Brain microvascular endothelial cell (primary cell): ENCODE results near the gene MT1G.
"Not testable (repeated sequence)": the region's sequence is repeated elsewhere in the genome, so short reads cannot be mapped to it uniquely, and the experiment has no call there.

Source experiments
- DNase-seq: peaks from one replicate; pipeline ENCODE4 v3.0.0-alpha.2; 2020
- H3K27ac ChIP-seq: fragments of 250-450 bp; sonication (Bioruptor Pico); 2 replicates; pipeline ENCODE4 v1.5.1; 2020; ENCODE audit warnings: mild to moderate bottlenecking, moderate library complexity
- H3K27me3 ChIP-seq: fragments of 250-450 bp; sonication (Bioruptor Pico); replicated peaks from 2 replicates; pipeline ENCODE4 v1.5.1; 2020; ENCODE audit warnings: mild to moderate bottlenecking
- H3K36me3 ChIP-seq: fragments of 250-450 bp; sonication (Bioruptor Pico); replicated peaks from 2 replicates; pipeline ENCODE4 v1.5.1; 2020; ENCODE audit warnings: mild to moderate bottlenecking
- H3K4me3 ChIP-seq: 2 replicates; pipeline ENCODE4 v1.5.1; 2011; ENCODE audit warnings: low read depth, mild to moderate bottlenecking, control low read depth, low read length, moderate library complexity
- in situ Hi-C: cut with HindIII; loops from 2 replicates; pipeline ENCODE4 v1.10.0; 2017; ENCODE audit warnings: low sequenced_read_pairs, low pct_ligation_motif_present
- TF ChIP-seq, protein P1 (sequence below): IDR thresholded peaks from 2 replicates; pipeline ENCODE4 v1.5.1; 2011; ENCODE audit warnings: low read depth, mild to moderate bottlenecking, moderate library complexity, low read length, control low read depth, inconsistent platforms; ENCODE audit errors: missing control alignments

MT1G gene

DNA sequence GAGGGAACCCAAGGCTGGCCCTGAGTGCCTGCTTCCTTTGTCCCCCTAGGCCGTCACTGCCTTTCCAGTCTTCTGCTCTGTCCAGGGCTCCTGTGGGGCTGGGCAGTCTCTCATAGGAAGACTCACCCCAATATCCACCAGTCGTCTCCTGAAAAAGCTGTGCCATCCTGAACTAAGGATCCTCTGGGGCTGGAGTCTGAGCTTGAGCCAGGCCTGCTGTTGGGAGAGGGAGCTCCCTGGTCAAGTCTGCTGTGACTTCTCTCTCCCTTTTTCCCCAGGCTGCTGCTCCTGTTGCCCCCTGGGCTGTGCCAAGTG, 2.7 kb upstream of the MT1G start:
- Histone ChIP-seq H3K4me3 (no peak overlapping the region), H3K27ac (no peak overlapping the region), H3K27me3 (peaks cover 43% of the 10 kb centered on the region), H3K36me3 (no peaks in the 10 kb centered on the region)
- no peak for DNase-seq
- TF ChIP-seq, protein P1, sequence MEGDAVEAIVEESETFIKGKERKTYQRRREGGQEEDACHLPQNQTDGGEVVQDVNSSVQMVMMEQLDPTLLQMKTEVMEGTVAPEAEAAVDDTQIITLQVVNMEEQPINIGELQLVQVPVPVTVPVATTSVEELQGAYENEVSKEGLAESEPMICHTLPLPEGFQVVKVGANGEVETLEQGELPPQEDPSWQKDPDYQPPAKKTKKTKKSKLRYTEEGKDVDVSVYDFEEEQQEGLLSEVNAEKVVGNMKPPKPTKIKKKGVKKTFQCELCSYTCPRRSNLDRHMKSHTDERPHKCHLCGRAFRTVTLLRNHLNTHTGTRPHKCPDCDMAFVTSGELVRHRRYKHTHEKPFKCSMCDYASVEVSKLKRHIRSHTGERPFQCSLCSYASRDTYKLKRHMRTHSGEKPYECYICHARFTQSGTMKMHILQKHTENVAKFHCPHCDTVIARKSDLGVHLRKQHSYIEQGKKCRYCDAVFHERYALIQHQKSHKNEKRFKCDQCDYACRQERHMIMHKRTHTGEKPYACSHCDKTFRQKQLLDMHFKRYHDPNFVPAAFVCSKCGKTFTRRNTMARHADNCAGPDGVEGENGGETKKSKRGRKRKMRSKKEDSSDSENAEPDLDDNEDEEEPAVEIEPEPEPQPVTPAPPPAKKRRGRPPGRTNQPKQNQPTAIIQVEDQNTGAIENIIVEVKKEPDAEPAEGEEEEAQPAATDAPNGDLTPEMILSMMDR, result no peak
- in situ Hi-C loops, result no loop called here

DNA sequence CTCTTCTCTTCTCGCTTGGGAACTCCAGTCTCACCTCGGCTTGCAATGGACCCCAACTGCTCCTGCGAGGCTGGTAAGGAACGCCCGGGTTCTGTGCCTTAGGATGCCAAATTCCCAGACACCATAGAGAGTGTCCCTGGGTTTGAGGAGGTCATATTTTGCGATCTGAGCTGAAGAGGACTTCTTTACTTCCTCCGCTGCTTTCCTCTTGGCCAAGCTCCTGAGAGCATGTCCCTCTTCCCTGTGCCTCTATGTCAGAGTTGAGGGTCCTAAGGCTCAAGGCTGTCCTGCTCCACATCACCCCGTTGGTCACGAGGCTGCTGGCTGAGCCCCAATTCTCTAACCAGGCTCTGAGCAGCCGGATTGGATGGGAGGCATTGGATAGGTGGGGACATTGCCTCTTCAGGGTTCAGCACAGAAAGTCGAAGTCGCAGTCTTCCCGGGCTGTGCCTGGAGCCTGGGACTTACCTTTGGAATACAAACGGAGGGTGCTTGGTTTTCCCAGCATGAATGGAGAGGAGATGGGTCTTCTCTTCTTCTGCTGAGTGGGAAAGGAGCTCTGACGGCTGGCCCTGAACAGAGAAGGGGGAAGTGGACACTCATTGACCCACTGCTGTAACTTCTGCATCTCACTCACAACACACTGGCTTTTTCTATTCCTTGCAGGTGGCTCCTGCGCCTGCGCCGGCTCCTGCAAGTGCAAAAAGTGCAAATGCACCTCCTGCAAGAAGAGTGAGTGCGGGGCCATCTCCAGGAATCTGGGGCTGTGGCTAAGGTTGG, 2.2 kb upstream of the MT1G start:
- in situ Hi-C loops, result no loop called here
- TF ChIP-seq, protein P1, result no peak
- Histone ChIP-seq H3K27ac (no peak overlapping the region), H3K36me3 (no peaks in the 10 kb centered on the region), H3K4me3 (no peak overlapping the region), H3K27me3 (peaks cover 47% of the 10 kb centered on the region)
- DNase-seq, result no peak

DNA sequence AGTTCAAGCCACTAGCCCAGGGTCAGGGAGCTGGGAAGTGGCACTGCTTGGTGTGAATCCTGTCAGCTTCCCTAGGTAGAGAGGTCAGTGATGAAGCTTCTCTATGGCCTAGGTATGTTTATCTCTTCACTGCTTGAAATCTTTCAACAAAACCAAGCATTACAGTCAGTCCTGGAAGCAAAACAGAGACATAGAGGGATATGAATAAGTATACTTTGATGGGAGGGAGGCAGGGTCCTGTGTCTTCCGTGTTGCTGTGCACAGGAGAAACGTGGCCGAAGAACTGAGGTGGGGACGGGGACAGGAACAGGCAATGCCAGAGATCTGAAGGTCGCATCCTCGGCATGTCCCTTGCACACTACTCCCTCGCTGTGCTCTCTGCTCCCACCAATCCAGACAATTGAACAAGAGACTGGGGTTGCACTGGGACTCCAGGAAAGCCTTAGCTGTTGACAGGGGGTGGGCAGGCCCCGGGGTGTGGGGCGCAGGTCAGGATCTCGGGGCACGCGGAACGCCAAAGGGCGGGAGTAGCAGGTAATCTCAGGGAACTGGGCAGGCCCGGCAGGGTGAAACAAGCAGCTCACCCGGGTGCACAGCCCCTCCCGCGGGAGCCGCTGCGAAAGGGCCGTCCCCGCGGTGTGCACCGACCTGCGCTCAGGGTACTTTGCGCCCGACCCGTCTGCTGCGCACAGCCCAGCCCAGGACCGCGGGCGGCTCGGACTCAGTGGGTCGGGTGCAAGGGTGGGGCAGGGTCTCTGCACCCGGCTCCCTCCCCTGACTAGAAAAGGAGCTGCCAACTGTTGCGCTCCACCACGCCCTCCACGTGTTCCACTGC, 1.4 kb upstream of the MT1G start, which contains the start of gene MT1H:
MT1H (plus strand) TSS at position 810 of the 835 bp plus-strand sequence. CDS start 71 bp downstream, outside the sequence.
- DNase-seq, result no peak
- TF ChIP-seq, protein P1, result no peak
- Histone ChIP-seq H3K36me3 (no peaks in the 10 kb centered on the region), H3K27me3 (peaks cover 51% of the 10 kb centered on the region), H3K4me3 (no peak within 1 kb of the TSS), H3K27ac (no peak within 1 kb of the TSS)
- in situ Hi-C loops, result no loop called here

DNA sequence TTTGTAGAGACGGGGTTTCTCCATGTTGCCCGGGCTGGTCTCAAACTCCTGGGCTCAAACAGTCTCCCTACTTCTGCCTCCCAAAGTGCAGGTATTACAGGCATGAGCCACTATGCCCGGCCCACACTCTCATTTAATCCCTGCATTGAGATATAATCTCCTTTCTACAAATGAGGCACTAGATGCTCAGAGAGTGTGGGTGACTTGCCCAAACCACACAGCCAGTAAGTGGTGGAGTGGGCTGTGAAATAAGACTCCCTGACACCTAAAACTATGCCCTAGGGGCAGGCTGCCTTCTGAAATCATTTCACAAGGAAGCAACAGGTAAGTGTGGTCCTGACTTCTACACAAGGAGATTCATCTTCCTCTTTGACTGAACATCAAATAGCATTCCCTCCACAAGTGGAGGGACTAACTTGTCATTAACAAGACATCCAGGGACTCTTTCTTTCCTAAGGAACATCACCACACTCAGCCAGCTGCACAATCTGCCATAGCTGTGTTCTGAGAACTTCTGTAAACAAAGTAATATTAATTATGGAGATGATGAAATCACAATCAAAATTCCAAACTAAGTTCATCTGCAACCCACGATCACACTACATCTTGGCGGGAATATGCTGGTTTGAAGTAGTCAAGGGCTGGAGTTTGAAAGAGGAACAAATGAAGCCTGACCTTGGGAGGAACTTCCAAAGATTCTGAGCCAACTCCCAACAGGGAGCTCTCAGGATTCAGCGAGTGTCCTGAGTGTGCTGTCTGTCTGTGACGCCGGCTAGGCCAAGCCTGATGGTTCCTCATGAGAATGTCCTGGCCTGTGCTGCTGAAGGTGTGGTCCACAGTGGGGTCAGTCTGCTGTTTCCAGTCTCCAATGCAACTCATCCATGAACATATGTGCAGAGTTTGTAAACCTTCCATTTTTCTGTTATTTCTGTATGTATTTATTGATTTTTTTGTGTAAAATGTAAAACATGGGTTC, 2.3 kb downstream of the MT1G start:
- DNase-seq, H3K36me3 ChIP-seq, H3K4me3 ChIP-seq, in situ Hi-C loops, H3K27ac ChIP-seq: not testable (repeated sequence)
- peaks cover 58% of the 10 kb centered on the region for H3K27me3 ChIP-seq

DNA sequence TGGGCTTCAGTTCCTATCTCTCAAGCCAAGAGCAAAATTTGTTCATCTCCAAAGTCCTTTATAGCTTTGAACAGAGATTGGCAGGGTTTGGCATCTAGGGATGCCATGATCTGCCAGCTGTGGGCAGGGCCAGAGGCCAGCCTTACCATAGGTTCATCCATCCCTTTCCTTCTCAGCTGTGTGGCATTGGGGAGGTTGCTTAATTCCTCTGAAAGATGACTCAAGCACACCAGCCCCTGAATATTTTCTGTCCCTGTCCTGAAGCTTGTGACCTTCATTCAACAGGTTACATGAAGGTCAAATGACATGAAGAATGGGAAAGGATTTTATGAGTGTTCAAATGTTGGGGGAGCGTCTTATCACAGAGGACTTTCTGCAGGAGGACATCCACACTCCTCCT, 3.4 kb downstream of the MT1G start:
- Histone ChIP-seq H3K4me3 (no peak overlapping the region), H3K27me3 (peaks cover 47% of the 10 kb centered on the region), H3K36me3 (no peaks in the 10 kb centered on the region), H3K27ac (no peak overlapping the region)
- TF ChIP-seq, protein P1, result no peak
- in situ Hi-C loops, result no loop called here
- no peak for DNase-seq
